Trophoblast cell (in vitro differentiated cells and primary cell): ENCODE measurements around the gene RIPK1. TPM values are rescaled to one million over a fixed set of nuclear protein-coding genes. Genes with fewer than 3 reads are reported as not detected.
"Not testable (repeated sequence)": the region's sequence is repeated elsewhere in the genome, so short reads cannot be mapped to it uniquely, and the experiment has no call there.

Experiments
- DNase-seq, 2 donors: peaks; one replicate each; pipeline ENCODE4 v3.0.0-alpha.2; 2016
- H2AFZ ChIP-seq: 2 replicates; pipeline ENCODE4 v1.6.1; 2013; ENCODE audit warnings: low read length, moderate library complexity, mild to moderate bottlenecking; ENCODE audit not compliant: insufficient read depth, poor library complexity
- H2AK5ac ChIP-seq: 2 replicates; pipeline ENCODE4 v1.6.1; 2013; ENCODE audit warnings: mild to moderate bottlenecking, low read length
- H2BK120ac ChIP-seq: 2 replicates; pipeline ENCODE4 v1.6.1; 2013; ENCODE audit warnings: low read length, mild to moderate bottlenecking, moderate library complexity; ENCODE audit not compliant: insufficient read depth, poor library complexity
- H2BK12ac ChIP-seq: 2 replicates; pipeline ENCODE4 v1.6.1; 2013; ENCODE audit warnings: mild to moderate bottlenecking, low read length, moderate library complexity
- H2BK5ac ChIP-seq: 2 replicates; pipeline ENCODE4 v1.6.1; 2013; ENCODE audit warnings: low read length, low read depth, moderate library complexity, mild to moderate bottlenecking; ENCODE audit not compliant: poor library complexity
- H3K14ac ChIP-seq: 2 replicates; pipeline ENCODE4 v1.6.1; 2013; ENCODE audit warnings: mild to moderate bottlenecking, low read length
- H3K18ac ChIP-seq: 2 replicates; pipeline ENCODE4 v1.6.1; 2013; ENCODE audit warnings: mild to moderate bottlenecking, low read length
- H3K23ac ChIP-seq: 2 replicates; pipeline ENCODE4 v1.6.1; 2013; ENCODE audit warnings: low read length
- H3K27ac ChIP-seq: 2 replicates; pipeline ENCODE4 v1.5.1; 2013; ENCODE audit warnings: low read depth, mild to moderate bottlenecking, inconsistent platforms, low read length, moderate library complexity
- H3K27me3 ChIP-seq: 2 replicates; pipeline ENCODE4 v1.6.1; 2013; ENCODE audit warnings: inconsistent platforms, mild to moderate bottlenecking, low read length, moderate library complexity; ENCODE audit not compliant: insufficient read depth
- H3K36me3 ChIP-seq, 2 experiments: 1 replicate in 1 of 2; 2 replicates in 1 of 2; pipeline ENCODE4 v1.6.1; 2013; ENCODE audit warnings: low read length in 2 of 2, mild to moderate bottlenecking in 2 of 2, moderate library complexity in 1 of 2; ENCODE audit not compliant: insufficient read depth in 2 of 2, control insufficient read depth in 1 of 2
- H3K4ac ChIP-seq: 2 replicates; pipeline ENCODE4 v1.6.1; 2013; ENCODE audit warnings: low read depth, mild to moderate bottlenecking, low read length, moderate library complexity
- H3K4me1 ChIP-seq, 2 experiments: 1 replicate in 1 of 2; 2 replicates in 1 of 2; pipeline ENCODE4 v1.6.1; 2013; ENCODE audit warnings: low read length in 2 of 2, mild to moderate bottlenecking in 2 of 2, moderate library complexity in 1 of 2; ENCODE audit not compliant: insufficient read depth in 2 of 2, control insufficient read depth in 1 of 2
- H3K4me2 ChIP-seq: 2 replicates; pipeline ENCODE4 v1.6.1; 2013; ENCODE audit warnings: inconsistent platforms, mild to moderate bottlenecking, low read length, moderate library complexity
- H3K4me3 ChIP-seq: 2 replicates; pipeline ENCODE4 v1.5.1; 2013; ENCODE audit warnings: mild to moderate bottlenecking, low read depth, low read length, inconsistent platforms
- H3K79me1 ChIP-seq: one replicate; pipeline ENCODE4 v1.6.1; 2013; ENCODE audit warnings: low read length
- H3K79me2 ChIP-seq: 2 replicates; pipeline ENCODE4 v1.6.1; 2013; ENCODE audit warnings: low read length, mild to moderate bottlenecking; ENCODE audit not compliant: control insufficient read depth, insufficient read depth, poor library complexity
- H3K9ac ChIP-seq: 2 replicates; pipeline ENCODE4 v1.6.1; 2013; ENCODE audit warnings: mild to moderate bottlenecking, low read length
- H3K9me3 ChIP-seq: 2 replicates; pipeline ENCODE4 v1.6.1; 2013; ENCODE audit warnings: low read depth, mild to moderate bottlenecking, control low read depth, inconsistent platforms, low read length; ENCODE audit not compliant: insufficient read depth
- H4K12ac ChIP-seq: 2 replicates; pipeline ENCODE4 v1.6.1; 2013; ENCODE audit warnings: low read depth, mild to moderate bottlenecking, low read length, moderate library complexity
- H4K8ac ChIP-seq: 2 replicates; pipeline ENCODE4 v1.6.1; 2013; ENCODE audit warnings: low read depth, mild to moderate bottlenecking, low read length, moderate library complexity
- H4K91ac ChIP-seq: one replicate; pipeline ENCODE4 v1.6.1; 2013; ENCODE audit warnings: low read depth, mild to moderate bottlenecking, low read length, moderate library complexity
- WGBS: extraction: QIAGEN DNeasy Blood & Tissue Kit; methylation state at CpG from one replicate; pipeline ENCODE4 v1.1.7; 2013; ENCODE audit warnings: missing lambda C conversion rate; ENCODE audit not compliant: insufficient read length, insufficient coverage; ENCODE audit errors: extremely low coverage; 5-methylcytosine and 5-hydroxymethylcytosine counted together
- polyA plus RNA-seq: library from polyadenylated mRNA; stranded (reverse); fragments of 200-250 nt; gene quantifications from 2 replicates; pipeline ENCODE4 v1.2.3, GENCODE V29; 2013

Gene RIPK1
- polyA plus RNA-seq: 14.0 and 14.2 TPM in 2 replicates

DNA sequence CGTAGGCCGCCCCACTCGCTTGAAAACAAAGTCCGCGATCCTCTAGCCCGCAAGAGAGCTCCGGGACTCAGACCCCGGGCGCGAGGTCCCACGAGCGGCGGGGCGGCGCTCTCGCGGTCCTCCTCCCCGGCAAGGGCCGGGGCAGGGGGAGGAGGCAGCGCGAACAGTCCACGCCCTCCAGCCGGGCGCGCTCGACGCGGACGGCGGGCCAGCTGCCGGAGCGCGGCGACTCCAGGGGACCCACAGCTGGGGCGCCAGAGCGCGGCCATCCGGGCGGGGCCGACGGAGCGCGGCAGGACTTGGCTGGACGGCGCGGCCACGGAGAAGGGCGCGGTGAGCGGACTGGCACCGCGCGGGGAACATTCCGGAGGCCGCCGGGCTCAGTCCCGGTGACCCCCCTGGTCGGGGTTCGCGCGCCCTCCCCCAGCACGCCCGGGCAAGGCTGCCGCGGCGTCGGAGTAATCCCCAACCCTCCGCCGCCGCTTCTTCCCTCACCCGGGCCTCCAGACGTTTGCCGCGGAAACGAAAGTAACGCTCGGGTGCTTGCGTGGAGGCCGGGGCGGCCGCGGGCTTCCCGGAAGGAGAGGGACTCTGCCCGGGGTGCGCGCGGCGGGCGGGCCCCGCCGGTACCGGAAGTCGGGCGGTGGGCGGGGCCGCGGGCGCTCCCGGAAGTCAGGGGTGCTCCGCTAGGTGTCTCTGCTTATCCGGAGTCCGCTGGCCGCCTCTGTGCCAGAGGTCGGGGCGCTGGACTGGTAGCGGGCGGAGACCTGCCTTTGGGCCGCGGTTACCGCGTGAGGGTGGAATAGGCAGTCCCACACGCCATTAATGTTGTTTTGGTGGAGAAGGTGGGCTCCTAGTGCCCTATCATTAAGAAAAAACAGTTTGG lies at the start of gene RIPK1:
Gene RIPK1, plus strand, starts transcription at position 166 of the 886 bp plus-strand sequence. CDS start 8,330 bp downstream, outside the sequence.
- Histone ChIP-seq H3K27me3 (no peaks in the 10 kb centered on the region), H2AFZ (peak within 1 kb of the TSS; percentile 100), H4K12ac (peak within 1 kb of the TSS; percentile 100), H3K79me2 (peaks cover 16% of the 10 kb centered on the region), H3K18ac (peak within 1 kb of the TSS; percentile 100), H3K4me3 (peak within 1 kb of the TSS; percentile 97), H4K8ac (peak within 1 kb of the TSS; percentile 100), H2BK120ac (peak within 1 kb of the TSS; percentile 96), H3K9ac (peak within 1 kb of the TSS; percentile 84), H2BK12ac (peak within 1 kb of the TSS; percentile 9), H3K14ac (peak within 1 kb of the TSS; percentile 100), H3K36me3 (peaks cover under 1 to 4% of the 10 kb centered on the region in 2 experiments), H3K4me1 (peaks cover 4 to 6% of the 10 kb centered on the region in 2 experiments), H3K4me2 (peak within 1 kb of the TSS; percentile 77), H3K23ac (no peak within 1 kb of the TSS), H3K4ac (peak within 1 kb of the TSS; percentile 100), H2AK5ac (peak within 1 kb of the TSS; percentile 94), H3K27ac (peak within 1 kb of the TSS; percentile 95), H4K91ac (peak within 1 kb of the TSS; percentile 99), H2BK5ac (peak within 1 kb of the TSS; percentile 99), H3K79me1 (peaks cover 16% of the 10 kb centered on the region), H3K9me3 (no peaks in the 10 kb centered on the region)
- DNase-seq: peak; percentile 89 to 91
- no CpG with 5 or more reads among the region's 112 CpGs for WGBS

GRCh38 chr6:3019065-3019464 lies 49.2 kb upstream of the RIPK1 start:
- Histone ChIP-seq H3K4me3 (no peak overlapping the region), H3K14ac (no peak overlapping the region), H3K23ac (no peak overlapping the region), H3K18ac (no peak overlapping the region), H2BK120ac (no peak overlapping the region), H3K79me2 (no peaks in the 10 kb centered on the region), H4K91ac (no peak overlapping the region), H3K9me3 (peaks cover 2% of the 10 kb centered on the region), H3K27ac (no peak overlapping the region), H3K9ac (no peak overlapping the region), H3K27me3 (no peaks in the 10 kb centered on the region), H4K12ac (no peak overlapping the region), H2AK5ac (no peak overlapping the region), H3K4me2 (no peak overlapping the region), H2BK5ac (no peak overlapping the region), H3K36me3 (peaks cover 2 to 5% of the 10 kb centered on the region in 2 experiments), H2BK12ac (no peak overlapping the region), H3K79me1 (peaks cover 2% of the 10 kb centered on the region), H3K4me1 (peaks cover 7 to 8% of the 10 kb centered on the region in 2 experiments), H2AFZ (no peak overlapping the region), H3K4ac (no peak overlapping the region), H4K8ac (no peak overlapping the region)
- no CpG with 5 or more reads among the region's 1 CpG for WGBS
- no peak for DNase-seq

DNA sequence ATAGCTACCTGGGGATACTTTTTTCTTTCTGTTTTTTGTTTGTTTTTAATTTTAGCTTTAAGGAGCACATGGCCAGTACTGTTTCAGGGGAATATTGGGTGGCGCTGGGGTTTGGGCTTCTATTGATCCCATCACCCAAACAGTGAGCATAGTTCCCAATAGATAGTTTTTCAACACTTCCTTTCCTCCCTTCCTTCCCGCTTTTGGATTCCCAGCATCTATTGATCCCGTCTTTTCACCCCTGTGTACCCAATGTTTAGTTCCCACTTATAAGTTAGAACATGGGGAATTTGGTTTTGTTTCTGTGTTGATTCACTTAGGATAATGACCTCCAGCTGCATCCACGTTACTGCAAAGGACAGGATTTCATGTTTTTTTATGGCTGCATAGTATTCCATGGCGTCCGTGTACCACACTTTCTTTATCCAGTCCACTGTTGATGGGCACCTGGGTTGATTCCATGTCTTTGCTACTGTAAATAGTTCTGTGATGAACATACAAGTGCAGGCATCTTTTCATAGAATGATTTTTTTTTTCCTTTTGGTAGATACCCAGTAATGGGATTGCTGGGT lies 48.5 kb upstream of the RIPK1 start:
- no peak overlapping the region for H2AFZ ChIP-seq
- no peaks in the 10 kb centered on the region for H3K27me3 ChIP-seq
- H3K27ac ChIP-seq: no peak overlapping the region
- H3K79me2 ChIP-seq: no peaks in the 10 kb centered on the region
- DNase-seq: no peak
- H3K23ac ChIP-seq: no peak overlapping the region
- no peak overlapping the region for H2AK5ac ChIP-seq
- H2BK120ac ChIP-seq: no peak overlapping the region
- H2BK12ac ChIP-seq: no peak overlapping the region
- H3K9ac ChIP-seq: no peak overlapping the region
- no peak overlapping the region for H3K14ac ChIP-seq
- peaks cover 6 to 9% of the 10 kb centered on the region in 2 experiments for H3K4me1 ChIP-seq
- no peak overlapping the region for H3K4ac ChIP-seq
- no peak overlapping the region for H3K4me3 ChIP-seq
- WGBS: no CpG with 5 or more reads among the region's 6 CpGs
- H3K9me3 ChIP-seq: peaks cover 2% of the 10 kb centered on the region
- no peak overlapping the region for H3K4me2 ChIP-seq
- no peak overlapping the region for H4K91ac ChIP-seq
- H4K8ac ChIP-seq: no peak overlapping the region
- H3K36me3 ChIP-seq: peaks cover 2 to 5% of the 10 kb centered on the region in 2 experiments
- H2BK5ac ChIP-seq: no peak overlapping the region
- peaks cover 2% of the 10 kb centered on the region for H3K79me1 ChIP-seq
- H3K18ac ChIP-seq: no peak overlapping the region
- no peak overlapping the region for H4K12ac ChIP-seq

DNA sequence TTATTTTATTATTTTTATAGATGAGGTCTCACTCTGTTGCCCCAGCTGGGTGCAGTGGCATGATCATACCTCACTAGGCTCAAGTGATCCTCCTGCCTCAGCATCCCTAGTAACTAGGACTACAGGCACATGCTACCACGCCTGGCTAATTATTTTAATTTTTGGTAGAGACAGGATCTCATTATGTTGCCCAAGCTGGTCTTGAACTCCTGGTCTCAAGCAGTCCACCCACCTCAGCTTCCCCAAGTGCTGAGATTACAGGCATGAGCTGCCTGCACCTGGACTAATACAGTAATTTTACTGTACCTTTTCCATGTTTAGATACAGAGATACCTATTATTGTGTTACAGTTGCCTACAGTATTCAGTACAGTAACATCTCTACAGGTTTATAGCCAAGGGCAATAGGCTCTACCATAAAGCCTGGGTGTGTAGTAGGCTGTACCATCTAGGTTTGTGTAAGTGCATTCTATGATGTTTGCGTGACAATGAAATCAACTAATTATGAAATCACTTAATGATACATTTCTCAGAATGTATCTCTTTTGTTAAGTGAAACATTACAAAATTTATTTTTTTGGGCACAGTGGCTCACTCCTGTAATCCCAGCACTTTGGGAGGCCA lies 47.2 kb upstream of the RIPK1 start:
- not testable (repeated sequence) for H2BK5ac ChIP-seq, H3K4me2 ChIP-seq, H3K14ac ChIP-seq, H3K27ac ChIP-seq, H2AFZ ChIP-seq, H2BK120ac ChIP-seq, H3K4ac ChIP-seq, H3K4me3 ChIP-seq, H2AK5ac ChIP-seq, H4K8ac ChIP-seq, DNase-seq, H3K4me1 ChIP-seq, H3K18ac ChIP-seq, H3K36me3 ChIP-seq, H3K9me3 ChIP-seq, H4K12ac ChIP-seq, H3K23ac ChIP-seq, H4K91ac ChIP-seq, H3K9ac ChIP-seq, H3K79me1 ChIP-seq, H3K79me2 ChIP-seq, H2BK12ac ChIP-seq, H3K27me3 ChIP-seq
- WGBS: no CpG with 5 or more reads among the region's 2 CpGs
